Activated CD8-positive, alpha-beta memory T cell treated with anti-CD3 and anti-CD28 coated beads for 24 hours (primary cell): ENCODE data around the gene MAP4K1.
A peak's percentile ranks its signal among the peaks of the same experiment; 100 is the strongest.
"Not testable (repeated sequence)": the region's sequence is repeated elsewhere in the genome, so short reads cannot be mapped to it uniquely, and the experiment has no call there.

Experiments used
- DNase-seq: peaks from one replicate; pipeline ENCODE4 v3.0.0-alpha.2; 2020

Gene MAP4K1

DNA sequence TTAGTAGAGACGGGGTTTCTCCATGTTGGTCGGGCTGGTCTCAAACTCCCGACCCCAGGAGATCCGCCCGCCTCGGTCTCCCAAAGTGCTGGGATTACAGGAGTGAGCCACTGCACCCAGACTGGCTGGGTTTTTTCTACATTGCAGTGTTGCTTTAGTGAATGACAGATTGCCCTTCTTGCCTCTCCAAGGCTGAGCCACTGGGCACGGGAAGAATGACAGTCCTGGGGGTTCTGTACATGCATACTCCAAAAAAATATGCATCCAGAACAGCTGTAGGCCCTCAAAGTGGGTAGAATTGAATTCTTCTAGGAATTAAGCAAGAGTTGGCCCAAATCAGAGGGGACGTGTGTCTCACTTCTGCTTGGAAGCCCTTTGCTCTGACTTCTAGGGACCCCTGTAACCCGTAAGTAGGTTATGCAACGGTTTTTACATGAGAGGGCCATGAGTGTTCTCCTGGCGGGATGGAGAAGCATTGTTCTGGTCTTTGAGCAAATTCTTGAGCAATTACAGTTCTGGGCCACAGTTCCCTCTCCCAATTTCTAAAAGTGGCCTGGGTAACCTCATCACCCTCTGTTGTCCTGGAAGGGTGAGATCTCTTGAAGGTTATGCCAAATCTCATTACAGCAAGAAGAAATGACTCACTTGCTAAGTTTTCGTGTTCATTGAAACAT lies 33.3 kb upstream of the MAP4K1 start:
- no peak for DNase-seq

DNA sequence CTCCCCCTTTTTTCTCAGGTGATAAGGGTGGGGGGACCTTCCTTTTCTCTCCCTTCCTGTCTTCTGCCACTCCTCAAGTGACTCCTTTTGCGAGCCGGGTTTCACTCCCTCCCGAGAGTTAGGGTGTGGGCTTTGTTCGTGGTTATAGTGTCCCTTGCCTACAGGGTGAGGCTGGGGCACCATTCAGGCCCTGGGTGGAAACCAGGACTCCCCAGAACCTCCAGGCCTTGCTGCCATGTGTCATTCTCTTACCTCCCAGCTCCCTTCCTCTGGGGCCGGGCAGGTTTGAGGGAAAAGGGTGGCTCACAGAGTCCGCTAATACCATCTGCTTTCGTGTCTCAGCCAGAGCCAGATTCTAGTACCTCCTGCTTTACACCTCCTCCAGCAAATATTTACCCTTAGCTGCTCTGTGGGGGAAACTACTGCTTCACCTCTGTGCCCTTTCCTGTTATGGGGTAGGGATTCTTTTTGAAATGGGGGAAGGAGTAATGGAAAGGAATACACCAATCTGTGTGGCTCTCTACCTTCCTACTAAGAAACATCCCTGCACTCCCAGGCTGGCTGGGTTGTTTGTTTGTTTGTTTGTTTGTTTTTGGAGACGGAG lies 32.5 kb upstream of the MAP4K1 start:
- no peak for DNase-seq

DNA sequence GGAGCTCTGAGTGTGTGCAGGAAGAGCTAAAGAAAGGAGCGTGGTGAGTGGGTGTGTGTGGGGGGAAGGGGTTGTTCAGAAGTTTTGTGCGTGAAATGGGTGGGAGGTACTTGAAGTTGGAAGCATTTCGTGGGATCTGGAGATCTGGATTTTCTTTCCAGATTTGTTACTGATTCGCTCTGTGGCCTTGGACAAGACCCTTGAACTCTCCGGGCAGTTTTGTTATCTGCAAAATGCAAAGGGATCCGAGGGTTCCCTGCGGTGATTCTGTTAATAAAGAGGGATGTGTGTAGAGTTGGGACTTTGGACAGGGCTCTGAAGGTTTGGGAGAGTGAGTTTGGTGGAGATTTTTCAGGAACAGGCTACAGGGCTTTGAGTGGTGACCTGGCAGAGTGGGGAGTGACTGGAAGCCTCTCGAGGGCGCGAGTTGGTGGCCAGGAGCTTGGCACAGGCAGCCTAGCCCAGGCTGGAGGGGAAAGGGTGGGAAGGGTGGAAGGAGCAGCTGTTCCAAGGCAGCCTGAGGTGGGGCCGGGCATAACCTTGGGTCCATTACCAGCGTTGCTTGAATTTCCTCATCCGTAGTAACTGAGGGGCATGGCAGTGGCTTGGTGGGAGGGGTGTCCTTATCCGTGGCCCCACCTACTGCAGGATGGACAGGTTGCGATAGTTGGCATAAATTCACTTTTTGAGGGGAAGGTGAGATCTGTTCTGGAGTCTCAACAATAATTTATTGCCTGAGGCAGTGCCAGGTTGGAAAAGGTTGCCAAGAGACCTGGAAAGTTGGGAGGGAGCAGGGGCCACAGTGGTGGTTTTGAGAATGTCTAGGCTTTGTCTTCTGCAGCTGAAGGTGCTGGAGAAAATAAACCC lies 31.8 kb upstream of the MAP4K1 start:
- no peak for DNase-seq

DNA sequence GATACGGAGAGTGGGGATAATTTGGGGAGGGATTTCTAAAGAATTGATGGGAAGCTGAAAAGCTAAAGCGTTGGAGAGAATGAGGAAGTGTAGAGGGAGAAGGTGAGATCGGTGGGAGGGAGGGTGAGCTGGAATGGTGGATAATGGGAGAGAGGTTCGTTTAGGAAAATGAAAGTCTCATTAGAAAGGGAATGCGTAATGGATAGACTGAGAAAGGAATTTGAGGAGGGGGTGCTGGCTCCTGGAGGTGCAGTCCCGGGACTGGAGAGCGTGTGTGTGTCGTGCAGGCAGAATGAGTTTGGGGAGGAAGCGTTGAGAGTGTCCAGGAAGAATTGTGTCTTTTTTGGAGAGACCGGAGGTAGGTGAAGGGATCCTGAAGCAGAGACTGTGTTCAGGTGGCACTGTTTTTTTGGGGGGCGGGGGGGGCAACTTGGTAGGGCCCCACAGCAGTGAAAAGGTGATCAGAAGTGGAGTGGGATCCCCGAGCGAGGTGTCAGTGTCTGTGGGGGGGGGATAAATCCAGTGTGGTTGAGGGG lies 31.1 kb upstream of the MAP4K1 start:
- no peak for DNase-seq

DNA sequence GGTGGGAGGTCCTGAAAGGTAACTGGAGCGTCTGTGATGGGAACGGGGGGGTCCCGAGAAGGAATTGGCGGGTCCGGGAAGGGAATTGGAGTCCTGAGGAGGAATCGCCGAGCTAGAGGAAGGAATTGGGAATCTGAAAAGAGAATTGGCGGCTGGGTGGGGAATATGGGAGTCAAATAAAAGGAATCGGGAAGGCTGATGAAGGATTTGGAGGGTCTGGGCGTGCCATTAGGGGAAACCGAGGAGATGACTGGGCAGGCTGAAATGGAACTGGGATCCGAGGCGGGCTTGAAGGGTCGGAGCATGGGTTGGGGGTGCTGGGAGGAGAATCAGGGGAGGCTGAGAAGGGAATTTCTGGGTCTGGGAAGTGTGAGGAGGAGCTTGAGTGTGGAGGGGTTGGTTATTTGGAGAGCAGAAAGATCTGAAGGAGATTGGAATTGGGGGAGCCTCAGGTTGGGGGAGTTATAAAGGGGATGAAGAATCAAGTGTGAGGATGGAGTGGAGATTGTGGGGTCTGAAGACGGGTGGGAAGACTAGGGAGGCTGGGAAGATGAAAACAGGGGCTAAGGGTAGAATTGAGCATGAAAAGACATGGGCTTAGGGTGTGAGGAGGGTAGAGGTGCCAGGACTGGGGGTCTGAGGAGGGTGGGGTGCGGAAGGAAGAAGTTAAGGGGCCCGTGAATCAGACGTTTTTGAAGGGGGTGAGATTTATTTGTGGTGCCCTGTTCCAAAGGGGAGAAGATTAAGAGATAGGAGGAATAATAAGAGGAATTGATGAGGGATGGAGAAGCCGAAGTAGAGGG lies 30.4 kb upstream of the MAP4K1 start:
- DNase-seq: no peak

DNA sequence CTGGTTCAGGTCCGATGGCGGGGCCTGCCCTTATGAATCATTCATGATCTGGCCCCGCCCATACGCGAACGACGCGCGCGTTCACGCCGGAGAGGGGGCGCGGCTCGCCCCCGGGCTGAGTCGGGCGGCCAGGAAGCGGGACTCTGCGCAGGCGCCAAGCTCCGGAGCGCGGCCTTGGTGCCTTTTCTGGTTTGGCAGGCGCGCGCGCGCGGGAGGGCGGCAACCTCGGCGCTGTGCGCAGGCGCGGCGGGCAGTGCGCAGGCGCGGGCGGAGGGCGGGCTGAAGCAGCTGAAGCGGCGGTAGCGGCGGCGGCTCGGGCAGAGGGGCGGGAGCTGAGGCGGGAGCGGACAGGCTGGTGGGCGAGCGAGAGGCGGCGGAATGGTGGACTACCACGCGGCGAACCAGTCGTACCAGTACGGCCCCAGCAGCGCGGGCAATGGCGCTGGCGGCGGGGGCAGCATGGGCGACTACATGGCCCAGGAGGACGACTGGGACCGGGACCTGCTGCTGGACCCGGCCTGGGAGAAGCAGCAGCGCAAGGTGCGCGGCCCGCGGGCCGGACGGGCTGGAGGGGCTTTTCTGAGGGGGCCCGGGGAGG lies 29.7 kb upstream of the MAP4K1 start, which contains the start of gene ACTN4:
Gene ACTN4, plus strand, starts transcription at position 282 of the 598 bp plus-strand sequence. Its CDS starts 97 bp downstream, at position 379.
- peak; percentile 100 for DNase-seq

DNA sequence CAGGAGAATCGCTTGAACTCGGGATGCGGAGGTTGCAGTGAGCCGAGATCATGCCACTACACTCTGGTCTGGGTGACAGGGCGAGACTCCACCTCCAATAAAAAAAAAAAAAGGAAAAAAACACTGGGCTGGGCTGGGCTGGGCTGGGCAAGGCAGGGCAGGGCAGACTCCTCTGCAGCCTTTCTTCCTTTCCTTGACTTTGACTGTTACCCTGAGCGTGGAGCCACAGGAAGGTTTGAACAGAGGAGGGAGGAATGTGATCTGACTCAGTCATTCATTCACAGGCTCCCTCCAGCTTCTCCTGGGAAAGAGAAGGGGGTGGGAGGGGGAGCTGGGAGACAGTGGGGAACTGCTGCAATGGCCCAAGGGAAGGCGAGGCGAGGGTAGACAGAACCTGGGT lies 27.0 kb upstream of the MAP4K1 start:
- DNase-seq: no peak

DNA sequence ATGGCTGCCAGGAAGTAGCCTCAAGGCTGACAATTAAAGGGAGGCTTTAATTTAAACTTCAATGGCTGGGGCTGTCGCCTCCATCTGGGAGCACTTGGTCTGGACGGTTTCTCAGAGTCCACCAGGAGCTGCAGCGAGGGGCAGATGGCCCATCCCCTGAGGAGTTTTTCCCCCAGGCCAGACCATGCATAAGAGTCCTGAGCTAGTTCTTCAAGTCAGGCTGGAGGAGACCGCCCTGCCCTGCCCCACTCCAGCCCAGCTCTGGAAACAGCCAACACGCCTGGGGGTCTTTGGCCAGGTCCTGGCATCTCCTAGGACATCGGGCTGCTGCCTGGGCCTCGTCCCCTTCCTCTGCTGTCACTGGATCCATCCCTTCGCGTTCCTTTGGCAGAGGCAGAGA lies 24.4 kb upstream of the MAP4K1 start:
- no peak for DNase-seq

DNA sequence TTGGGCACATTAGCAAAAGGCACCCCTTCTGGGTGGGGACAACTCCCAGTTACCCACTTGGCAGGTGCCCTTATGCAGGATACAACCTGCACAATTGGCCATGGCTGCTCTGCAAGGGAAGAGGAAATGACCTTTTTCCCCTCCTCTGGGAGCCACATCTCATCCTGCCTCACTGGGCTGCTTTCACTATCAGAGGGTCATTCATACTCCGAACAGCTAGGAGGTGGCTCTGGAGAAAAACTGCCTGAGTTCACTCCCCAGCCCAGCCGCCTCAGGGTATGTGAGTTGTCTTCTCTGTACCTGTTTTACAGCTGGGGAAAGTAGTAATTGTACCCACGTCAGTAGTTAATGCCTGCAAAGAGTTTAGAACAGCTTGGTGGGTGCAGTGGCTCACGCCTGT lies 22.6 kb upstream of the MAP4K1 start:
- DNase-seq: no peak

DNA sequence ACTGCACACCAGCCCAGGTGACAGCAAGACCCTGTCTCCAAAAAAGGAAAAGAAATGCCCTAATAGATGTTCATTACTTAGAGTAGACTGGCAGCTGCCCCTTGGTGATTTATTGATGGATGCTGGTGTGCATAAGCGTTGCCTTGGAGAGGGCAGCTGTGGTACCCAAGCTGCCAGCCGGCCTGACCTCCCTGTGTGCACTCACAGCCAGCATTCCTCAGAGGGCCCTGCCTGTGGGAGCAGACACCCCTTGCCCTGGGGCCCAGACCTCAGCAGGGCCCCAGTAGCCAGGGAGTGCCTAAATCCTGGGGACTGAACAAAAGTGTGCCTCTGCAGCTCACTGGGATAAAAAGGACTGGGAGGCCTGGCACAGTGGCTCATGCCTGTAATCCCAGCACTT lies 21.9 kb upstream of the MAP4K1 start:
- DNase-seq: no peak

DNA sequence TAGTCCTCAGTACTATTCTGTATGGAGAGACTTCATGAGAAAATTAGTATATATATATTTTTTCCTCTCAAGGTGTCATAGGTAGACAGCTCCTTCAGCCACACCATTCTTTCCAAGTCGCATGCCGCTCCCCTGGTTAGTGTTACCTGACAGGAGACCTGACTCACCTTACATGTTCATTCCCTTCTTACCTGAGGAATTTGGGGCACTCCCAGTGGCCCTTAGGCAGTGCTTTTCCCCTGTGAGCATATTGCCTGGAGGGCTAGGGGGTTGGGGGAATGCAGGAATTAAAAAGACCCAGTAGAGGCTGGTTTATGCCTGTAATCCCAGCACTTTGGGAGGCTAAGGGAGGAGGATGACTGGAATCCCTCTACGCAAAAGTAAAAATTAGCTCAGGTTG lies 20.7 kb upstream of the MAP4K1 start:
- no peak for DNase-seq

DNA sequence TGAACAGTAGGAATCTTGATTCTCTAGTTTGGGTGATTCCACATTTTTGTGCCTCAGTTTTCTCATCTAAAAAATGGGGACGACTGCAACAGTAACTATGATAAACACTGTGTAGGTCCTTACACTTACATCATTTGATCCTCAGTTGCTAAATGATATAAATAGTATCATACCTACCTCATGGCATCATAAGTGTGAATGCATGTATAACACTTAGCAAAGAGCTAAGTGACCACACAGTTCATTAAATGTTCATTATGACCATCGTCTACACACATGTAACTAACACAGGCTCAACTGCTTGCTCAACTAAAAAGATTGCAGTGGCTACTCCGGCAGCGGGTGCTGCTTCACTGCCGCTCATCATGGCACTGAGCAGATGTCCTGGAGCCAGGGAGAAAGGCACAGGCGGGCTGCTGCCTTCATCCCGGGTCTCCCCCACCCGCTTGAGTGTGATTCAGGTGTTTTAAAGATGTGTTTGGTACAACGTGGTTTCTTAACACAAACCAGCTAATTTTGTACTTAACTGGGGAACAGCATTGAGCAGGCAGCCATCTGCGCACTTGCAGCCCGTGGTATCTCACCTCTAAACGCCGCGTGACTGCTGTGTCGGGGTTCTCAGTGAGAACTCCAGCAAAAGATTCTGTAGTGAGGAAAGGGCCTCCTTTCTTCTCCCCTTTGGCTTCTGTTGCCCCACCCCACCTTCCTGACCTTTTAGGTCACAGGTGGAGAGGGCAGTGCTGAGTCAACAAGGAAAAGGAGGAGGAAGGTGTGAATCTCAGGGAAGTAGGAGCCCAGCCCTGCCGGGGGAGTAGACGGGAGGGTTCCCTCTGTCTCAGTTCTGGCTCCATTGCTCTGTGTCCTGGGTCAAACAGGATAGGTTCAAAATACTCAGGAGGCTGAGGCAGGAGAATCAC lies 18.0 kb upstream of the MAP4K1 start:
- no peak for DNase-seq

DNA sequence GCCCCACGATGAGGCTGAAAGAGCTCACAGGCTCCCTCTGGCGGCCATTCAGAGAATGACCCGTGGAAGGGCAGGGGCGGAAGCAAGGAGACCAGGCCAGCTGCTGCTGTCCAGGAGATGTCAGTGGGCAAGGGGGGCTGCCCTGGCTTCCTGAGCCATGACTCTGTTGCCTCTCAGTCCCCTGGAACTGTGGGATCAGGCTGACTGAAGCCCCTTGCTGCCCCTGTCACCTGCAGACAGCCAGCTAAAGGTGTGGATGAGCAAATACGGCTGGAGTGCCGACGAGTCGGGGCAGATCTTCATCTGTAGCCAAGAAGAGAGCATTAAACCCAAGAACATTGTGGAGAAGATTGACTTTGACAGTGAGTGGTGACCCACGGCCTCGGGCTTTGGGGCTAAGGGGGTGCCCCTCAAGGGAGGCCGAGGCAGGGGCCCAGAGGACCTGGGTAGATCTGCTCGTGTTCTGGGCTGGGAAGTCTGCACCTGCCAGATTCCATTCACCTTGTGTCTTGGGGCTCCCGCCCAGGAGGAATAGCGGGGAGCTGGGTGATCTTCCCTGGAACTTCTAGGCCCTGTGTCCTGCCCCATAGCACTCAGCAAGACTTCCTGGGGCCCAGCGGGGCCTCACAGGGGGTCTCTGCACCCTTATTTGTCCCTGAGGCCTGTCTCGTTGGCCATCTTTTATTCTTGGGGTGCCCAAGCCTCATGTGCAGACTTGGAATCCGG lies 17.2 kb upstream of the MAP4K1 start:
- peak; percentile 88 for DNase-seq

DNA sequence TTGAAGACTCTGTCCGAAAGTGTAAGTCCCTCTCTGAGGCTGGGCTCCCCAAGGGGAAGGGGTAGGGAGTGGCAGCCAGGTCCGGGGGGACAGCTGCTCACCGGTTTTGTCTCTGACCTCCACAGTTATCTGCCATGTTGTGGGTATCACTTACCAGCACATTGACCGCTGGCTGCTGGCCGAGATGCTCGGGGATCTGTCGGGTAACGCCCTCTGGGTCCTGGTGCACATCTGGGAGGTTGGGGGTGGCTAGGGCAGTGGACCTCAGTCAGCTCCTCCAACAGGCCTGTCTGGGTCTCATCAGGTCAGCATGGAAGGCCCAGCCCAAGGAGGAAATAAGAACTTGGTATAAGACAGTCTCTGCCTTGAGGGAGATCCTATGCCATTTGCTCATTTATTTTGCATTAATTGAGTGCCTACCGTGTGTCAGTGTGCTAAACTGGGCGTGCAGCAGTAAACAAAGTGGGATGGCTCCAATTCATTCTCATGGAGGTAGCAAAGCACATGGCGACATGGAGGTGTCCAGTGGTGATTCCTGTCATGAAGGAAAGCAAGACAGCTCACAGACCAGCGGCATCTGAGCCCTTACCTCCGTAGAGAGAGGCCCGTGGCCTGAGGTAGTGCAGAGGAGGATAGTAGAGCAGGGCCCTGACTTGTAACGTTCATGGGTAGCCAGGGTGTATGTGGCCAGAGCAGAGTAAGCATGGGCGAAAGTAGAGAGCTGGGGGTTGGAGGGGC lies 14.9 kb upstream of the MAP4K1 start:
- no peak for DNase-seq

DNA sequence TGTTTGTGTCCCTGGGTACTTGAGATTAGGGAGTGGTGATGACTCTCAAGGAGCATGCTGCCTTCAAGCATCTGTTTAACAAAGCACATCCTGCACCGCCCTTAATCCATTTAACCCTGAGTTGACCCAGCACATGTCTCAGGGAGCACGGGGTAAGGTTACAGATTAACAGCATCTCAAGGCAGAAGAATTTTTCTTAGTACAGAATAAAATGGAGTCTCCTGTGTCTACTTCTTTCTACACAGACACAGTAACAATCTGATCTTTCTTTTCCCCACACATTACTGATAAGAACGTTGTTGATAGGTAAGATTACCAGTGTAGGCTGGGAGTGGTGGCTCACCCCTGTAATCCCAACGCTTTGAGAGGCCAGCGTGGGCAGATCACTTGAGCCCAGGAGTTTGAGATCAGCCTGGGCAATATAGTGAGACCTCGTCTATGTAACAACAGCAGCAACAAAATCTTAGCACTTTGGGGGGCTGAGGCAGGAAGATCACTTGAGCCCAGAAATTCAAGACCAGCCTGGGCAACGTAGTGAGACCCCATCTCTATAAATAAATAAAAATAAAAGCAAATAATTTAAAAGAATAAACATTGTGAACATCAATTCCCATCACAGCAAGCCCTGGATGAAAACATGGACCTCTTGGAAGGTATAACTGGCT lies 14.2 kb upstream of the MAP4K1 start:
- not testable (repeated sequence) for DNase-seq

DNA sequence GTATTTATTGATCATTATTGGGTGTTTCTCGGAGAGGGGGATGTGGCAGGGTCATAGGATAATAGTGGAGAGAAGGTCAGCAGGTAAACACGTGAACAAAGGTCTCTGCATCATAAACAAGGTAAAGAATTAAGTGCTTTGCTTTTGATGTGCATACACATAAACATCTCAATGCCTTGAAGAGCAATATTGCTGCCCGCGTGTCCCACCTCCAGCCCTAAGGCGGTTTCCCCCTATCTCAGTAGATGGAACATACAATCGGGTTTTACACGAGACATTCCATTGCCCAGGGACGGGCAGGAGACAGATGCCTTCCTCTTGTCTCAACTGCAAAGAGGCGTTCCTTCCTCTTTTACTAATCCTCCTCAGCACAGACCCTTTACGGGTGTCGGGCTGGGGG lies 13.5 kb upstream of the MAP4K1 start:
- DNase-seq: not testable (repeated sequence)

DNA sequence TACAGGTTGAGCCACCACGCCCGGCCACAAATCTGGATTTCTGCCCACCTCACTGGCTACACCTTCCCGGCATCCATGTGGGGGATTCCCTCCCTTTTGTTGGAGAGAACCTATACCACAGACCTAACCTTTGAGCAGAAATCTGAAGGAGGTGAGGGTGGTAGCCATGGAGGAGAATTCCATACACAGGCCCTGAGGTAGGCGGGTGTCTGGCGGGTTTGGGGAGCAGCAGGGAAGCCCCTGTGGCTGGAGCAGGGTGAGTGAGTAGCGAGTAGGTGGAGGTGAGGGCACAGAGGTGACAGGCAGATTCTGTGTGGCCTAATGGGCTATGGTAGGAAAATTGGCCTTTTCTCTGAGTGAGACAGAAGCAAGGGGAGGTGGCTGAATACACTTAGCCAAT lies 11.8 kb upstream of the MAP4K1 start:
- no peak for DNase-seq

DNA sequence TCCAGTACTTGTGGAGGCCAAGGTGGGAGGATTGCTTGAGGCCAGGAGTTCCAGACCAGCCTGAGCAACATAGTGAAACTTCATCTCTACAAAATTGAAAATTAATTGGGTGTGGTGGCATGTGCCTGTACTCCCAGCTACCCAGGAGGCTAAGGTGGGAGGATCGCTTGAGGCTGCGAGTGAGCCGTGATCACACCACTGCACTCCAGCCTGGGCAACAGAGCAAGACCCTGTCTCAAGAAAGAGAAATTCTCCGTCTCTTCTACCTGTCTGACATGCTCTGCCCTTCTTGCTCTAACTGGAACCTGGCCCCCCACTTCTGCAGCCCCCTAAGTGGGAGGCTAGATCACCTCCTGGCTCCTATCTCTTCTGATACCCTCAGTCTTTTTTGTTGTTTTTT lies 8.6 kb upstream of the MAP4K1 start:
- DNase-seq: no peak

DNA sequence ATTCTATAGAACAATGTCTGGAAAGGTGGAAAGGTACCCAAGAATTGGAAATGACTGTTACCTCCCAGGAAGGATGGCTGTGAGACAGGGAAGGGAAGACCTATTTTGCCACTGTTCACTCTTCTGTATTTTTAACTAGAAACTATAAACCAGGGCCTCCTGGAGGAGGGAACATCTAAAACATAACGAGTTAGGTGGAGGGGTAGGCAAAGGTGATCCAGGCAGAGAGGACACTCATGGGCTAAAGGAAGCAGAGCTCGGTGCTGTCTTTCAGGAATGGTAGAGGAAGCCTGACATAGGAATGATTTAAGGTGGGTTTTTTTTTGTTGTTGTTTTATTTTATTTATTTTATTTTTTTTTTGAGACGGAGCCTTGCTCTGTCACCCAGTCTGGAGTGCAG lies 7.1 kb upstream of the MAP4K1 start:
- no peak for DNase-seq
